Activated T-helper 2 cell treated with anti-CD3 and anti-CD28 coated beads, Interferon-gamma antibody, Interleukin-2, Interleukin-4, amounts not matched to agents 10 μg/mL and 5 μg/mL and 100 μg/mL, durations not matched to agents 14 hours and 24 hours and 36 hours (primary cell): ENCODE data around the gene CDK9. TPM values are rescaled to one million over a fixed set of nuclear protein-coding genes. Genes with fewer than 3 reads are reported as not detected.
"Not testable (repeated sequence)": the region's sequence is repeated elsewhere in the genome, so short reads cannot be mapped to it uniquely, and the experiment has no call there.

ENCODE experiments used
- DNase-seq: peaks from one replicate; pipeline ENCODE4 v3.0.0; 2021; ENCODE audit warnings: low spot score
- H3K27ac Mint-ChIP-seq: one replicate; pipeline ENCODE4 v1.8.0; 2021; ENCODE audit warnings: mixed read lengths
- H3K27me3 Mint-ChIP-seq: one replicate; pipeline ENCODE4 v1.8.0; 2021; ENCODE audit warnings: low read depth, mixed read lengths
- H3K36me3 Mint-ChIP-seq: one replicate; pipeline ENCODE4 v1.8.0; 2021; ENCODE audit warnings: low read depth, mixed read lengths
- H3K4me1 Mint-ChIP-seq: one replicate; pipeline ENCODE4 v1.8.0; 2021; ENCODE audit warnings: low read depth, mixed read lengths
- H3K4me3 Mint-ChIP-seq: one replicate; pipeline ENCODE4 v1.8.0; 2021; ENCODE audit warnings: low read depth, mild to moderate bottlenecking, moderate library complexity, mixed read lengths
- H3K9me3 Mint-ChIP-seq: one replicate; pipeline ENCODE4 v1.8.0; 2021; ENCODE audit warnings: mixed read lengths
- intact Hi-C: fragments of 100-400 bp; cut with micrococcal nuclease; formaldehyde crosslinking; loops from one replicate; pipeline ENCODE4 v1.15.1; 2023
- total RNA-seq: library from RNA; stranded (reverse); gene quantifications from 2 replicates; pipeline ENCODE4 v1.2.3, GENCODE V29; 2022

The CDK9 gene
- total RNA-seq, 1 donor from 2014 or later, result 98.1 TPM

DNA sequence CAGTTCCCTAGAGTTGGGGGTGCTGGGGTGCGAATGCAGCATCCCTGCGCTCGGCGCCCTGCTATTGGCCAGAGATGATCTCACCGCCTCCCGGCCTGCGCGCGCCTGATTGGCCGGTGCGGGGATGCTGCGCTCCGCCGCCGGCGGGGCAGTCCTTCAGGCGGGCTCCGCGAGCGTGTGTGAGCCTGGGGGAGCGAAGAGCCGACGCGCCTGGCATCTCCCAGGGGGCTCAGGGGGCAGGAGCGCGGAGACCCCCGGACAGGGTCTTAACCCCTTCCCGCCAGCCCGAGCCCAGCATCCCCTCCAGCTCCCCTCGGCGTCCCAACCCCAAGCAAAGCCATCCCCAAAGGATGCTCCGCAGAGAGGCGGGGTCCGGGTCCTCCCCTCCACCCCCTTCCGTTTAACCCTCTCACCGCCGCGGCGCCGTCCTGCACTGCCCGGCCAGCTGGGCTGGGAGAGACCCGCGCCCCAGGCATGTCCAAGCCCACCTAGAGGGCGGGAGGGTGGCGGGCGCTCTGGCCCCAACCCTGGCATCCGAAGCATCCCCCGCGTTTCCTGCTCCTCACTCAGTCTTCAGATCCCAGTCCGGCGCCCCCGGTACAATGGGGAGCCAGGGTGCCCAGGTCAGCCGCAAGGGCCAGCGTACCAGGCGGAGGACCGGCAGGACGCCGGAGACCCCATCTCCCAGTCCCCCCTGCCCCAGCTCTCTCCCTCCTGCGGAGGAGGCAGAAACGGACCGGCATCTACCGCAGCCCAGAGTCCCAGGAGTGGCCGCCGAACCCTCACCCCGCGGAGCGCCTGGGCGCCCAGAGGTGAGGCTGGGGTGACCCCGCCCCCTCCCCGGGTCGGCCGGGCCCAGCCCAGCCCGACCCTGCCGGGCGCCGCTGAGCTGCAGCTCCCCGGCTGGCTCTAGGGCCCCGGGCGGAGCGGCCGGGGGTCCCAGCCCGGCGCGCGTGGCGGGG, 31.5 kb upstream of the CDK9 start:
- intact Hi-C loops, result no loop called here
- Mint-ChIP-seq H3K4me3 (no peak overlapping the region), H3K9me3 (no peaks in the 10 kb centered on the region), H3K4me1 (peaks cover 4% of the 10 kb centered on the region), H3K27ac (no peak overlapping the region), H3K27me3 (no peaks in the 10 kb centered on the region), H3K36me3 (peaks cover 25% of the 10 kb centered on the region)
- DNase-seq, result no peak

DNA sequence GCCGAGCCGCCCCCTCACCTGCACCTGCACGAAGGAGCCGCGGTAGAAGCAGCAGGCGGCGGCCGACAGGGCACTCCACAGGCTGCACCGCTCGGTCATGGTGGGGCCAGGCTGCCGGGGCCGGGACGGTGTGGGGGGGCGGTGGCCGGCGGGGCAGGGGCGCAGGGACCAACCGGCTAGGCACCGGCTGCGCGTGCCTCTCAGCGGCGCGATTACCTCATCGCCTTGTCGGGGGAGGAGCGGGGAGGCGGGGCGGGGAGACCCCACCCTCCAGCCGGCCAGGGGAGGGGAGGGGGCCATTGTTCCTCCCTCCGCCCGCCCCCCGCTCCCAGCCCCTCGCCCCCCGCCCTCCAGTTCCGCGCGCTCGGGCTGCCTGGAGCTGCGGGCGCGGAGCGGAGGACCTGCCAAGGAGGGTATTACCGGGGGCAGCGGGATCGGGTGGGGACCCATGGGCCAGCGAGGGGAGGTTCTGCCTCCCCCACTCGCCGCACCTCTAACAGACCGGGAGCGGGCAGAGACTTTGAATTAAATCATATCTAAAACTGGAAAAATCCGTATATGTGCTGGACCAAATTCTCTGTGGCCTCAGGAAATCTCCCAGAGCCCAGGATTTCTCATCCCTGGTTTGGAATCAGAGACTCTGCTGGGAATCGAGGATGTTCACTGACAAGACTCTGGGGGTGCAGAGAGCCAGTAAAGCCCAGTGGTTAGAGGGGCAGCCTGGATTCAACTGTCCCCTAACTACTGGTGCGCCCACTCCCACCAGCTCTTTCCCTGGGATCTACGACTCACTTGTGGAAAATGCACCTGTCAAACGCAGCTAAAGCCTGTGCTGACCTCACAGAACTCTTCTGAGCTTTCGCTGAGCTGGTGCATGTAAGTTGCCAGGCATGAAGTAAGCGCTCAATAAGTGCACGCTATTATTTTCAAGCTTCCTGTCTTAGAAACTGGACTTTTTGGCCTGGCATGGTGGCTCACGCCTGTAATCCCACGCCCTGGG, 30.5 kb upstream of the CDK9 start:
- Mint-ChIP-seq H3K36me3 (peaks cover 22% of the 10 kb centered on the region), H3K4me1 (peaks cover 4% of the 10 kb centered on the region), H3K27ac (no peak overlapping the region), H3K9me3 (no peaks in the 10 kb centered on the region), H3K4me3 (no peak overlapping the region), H3K27me3 (no peaks in the 10 kb centered on the region)
- no peak for DNase-seq
- intact Hi-C loops, result no loop called here

DNA sequence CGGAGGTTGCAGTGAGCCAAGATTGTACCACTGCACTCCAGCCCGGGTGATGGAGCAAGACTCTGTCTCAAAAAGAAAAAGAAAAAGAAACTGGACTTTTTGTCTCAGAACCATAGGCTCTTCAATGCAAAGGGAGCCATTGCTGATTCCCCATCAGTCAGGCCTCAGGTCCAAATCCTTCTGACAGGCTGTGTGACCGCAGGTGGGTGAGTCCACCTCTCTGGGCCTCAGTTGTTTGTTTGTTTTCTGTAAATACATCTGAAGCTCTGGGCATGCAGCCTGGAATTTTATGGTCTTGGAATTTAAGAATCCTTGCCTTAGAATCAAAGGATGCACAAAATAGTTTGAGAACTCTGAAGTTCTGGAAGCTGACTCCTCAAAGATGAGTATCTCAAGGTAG, 29.6 kb upstream of the CDK9 start:
- Mint-ChIP-seq H3K36me3 (peaks cover 18% of the 10 kb centered on the region), H3K27ac (no peak overlapping the region), H3K27me3 (no peaks in the 10 kb centered on the region), H3K4me1 (peaks cover 4% of the 10 kb centered on the region), H3K9me3 (no peaks in the 10 kb centered on the region), H3K4me3 (no peak overlapping the region)
- DNase-seq, result no peak
- intact Hi-C loops, result no loop called here

DNA sequence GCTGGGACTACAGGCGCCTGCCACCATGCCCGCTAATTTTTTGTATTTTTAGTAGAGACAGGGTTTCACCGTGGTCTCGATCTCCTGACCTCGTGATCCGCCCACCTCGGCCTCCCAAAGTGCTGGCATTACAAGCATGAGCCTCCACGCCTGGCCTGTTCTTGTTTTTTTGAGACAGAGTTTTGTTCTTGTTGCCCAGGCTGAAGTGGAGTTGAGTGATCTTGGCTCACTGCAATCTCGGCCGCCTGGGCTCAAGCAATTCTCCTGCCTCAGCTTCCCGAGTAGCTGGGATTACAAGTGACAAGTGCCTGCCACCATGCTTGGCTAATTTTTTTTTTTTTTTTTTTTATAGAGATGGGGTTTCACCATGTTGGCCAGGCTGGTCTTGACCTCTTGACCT, 29.1 kb upstream of the CDK9 start:
- H3K27me3 Mint-ChIP-seq, H3K27ac Mint-ChIP-seq, H3K4me1 Mint-ChIP-seq, DNase-seq, H3K4me3 Mint-ChIP-seq, H3K9me3 Mint-ChIP-seq, intact Hi-C loops: not testable (repeated sequence)
- peaks cover 13% of the 10 kb centered on the region for H3K36me3 Mint-ChIP-seq

DNA sequence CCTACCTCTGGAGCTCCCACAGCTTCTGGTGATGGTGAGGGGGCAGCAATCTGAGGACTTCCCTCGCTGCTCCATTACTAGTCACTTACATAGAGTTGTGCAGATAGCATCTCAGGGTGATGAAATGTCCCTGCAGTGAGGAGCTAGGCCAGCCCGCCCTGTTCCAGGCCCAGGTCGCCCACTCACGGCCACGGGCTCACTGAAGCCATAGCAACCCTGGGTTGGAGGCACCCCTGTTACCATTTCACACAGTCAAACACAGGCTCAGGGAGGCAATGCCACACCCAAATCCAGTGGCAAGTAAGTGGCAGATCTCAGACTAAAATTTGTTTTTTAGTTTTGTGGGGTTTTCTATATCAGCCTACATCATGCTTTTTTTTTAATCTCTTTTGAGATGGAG, 27.0 kb upstream of the CDK9 start:
- no peak for DNase-seq
- H3K4me1 Mint-ChIP-seq, result peaks cover 4% of the 10 kb centered on the region
- H3K4me3 Mint-ChIP-seq, result no peak overlapping the region
- H3K36me3 Mint-ChIP-seq, result peaks cover 24% of the 10 kb centered on the region
- H3K27ac Mint-ChIP-seq, result peak overlapping the region; percentile 25
- no peaks in the 10 kb centered on the region for H3K9me3 Mint-ChIP-seq
- intact Hi-C loops, result no loop called here
- H3K27me3 Mint-ChIP-seq, result no peaks in the 10 kb centered on the region

DNA sequence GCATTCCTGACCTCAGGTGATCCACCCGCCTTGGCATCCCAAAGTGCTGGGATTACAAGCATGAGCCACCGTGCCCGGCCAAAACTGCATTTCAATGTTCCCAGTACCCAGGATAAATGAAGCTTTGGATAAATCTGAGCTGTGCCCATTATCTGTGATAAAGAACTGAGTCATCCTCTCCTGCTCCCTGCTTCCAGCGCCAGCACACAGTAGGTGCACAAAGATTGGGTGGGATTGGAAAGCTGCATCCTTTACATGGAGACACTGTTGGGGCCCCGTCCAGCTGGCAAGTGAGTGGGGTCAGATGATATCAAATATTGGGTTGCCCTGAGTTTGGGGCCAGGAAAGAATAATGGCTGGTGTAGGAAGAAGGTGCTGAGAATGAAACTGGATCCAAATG, 24.8 kb upstream of the CDK9 start:
- no peak for DNase-seq
- intact Hi-C loops, result no loop called here
- H3K36me3 Mint-ChIP-seq, result peaks cover 45% of the 10 kb centered on the region
- H3K4me3 Mint-ChIP-seq, result no peak overlapping the region
- peaks cover 19% of the 10 kb centered on the region for H3K4me1 Mint-ChIP-seq
- no peaks in the 10 kb centered on the region for H3K9me3 Mint-ChIP-seq
- H3K27ac Mint-ChIP-seq, result no peak overlapping the region
- no peaks in the 10 kb centered on the region for H3K27me3 Mint-ChIP-seq

DNA sequence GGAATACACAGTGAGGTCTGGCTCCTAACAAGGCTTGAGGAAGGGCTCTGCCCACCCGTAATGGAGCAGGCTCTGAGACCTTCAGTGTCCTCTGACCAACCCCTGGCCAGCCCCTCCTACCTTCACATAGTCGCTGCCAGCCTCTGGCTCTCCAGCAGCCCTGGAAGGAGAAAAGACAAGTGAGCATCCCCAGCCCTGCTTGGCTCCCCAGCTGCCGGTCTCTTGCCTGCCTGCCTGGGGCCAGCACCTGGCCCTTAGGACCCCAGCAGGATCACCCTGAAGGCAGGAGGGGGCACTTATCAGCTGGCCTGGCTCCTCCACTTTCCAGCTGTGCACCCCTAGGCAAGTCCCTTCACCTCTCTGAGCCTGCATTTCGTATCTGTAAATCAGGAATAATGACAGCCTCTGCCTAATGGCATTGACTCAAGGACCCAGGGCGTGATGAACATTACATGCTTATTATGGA, 24.3 kb upstream of the CDK9 start:
- Mint-ChIP-seq H3K27me3 (no peaks in the 10 kb centered on the region), H3K4me3 (no peak overlapping the region), H3K36me3 (peaks cover 50% of the 10 kb centered on the region), H3K4me1 (peaks cover 24% of the 10 kb centered on the region), H3K27ac (no peak overlapping the region), H3K9me3 (no peaks in the 10 kb centered on the region)
- intact Hi-C loops, result no loop called here
- DNase-seq, result no peak

DNA sequence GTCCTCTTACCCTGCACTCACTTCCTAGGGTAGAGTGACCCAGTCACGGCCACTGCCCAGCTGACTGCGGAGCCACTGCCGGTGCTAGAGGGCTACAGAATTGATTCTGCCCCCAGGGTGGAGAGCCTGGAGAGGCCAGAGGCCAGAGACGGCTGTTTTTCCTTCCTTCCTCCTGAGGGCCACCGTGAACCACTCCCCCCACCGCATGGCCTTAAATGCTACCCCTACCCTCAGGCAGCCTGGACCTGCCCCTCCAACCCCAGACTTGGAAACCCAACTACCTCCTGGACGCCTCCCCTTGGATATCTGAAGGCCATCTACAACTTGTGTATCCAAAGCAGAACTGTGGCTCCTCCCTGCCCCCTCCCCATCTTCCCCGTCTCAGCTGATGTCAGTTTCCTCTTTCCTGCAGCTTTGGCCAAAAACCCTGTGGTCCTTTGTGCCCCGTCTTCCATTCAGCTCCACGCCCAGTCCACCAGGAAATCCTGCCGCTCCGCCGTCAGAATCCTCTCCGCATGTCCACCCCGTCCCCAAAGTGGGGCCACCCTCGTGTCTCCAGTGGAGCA, 23.6 kb upstream of the CDK9 start:
- H3K27me3 Mint-ChIP-seq, result no peaks in the 10 kb centered on the region
- peaks cover 28% of the 10 kb centered on the region for H3K4me1 Mint-ChIP-seq
- H3K36me3 Mint-ChIP-seq, result peaks cover 57% of the 10 kb centered on the region
- no peak overlapping the region for H3K27ac Mint-ChIP-seq
- no peaks in the 10 kb centered on the region for H3K9me3 Mint-ChIP-seq
- no peak for DNase-seq
- no peak overlapping the region for H3K4me3 Mint-ChIP-seq
- intact Hi-C loops, result no loop called here

DNA sequence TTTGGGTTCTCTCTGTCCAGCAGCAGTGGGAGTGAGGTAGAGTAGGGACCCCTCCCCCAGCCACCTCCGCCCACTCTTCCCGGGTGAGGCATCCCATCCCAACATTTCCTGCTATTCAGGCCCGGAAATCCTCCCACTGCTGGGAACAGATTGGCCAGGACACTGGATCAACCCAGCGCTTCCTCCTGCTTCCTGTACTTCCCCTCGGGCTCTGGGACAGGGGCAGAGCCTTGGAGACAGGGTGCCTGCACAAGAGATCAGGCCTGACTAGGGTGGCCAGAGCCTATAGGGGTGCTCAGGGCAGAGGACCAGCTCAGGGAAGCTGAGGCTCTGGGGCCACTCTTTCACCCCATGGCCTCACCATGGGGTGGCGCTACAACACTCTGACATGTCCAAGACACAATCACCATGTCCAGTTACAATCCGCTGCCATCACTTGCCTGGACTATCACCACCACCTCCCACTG, 21.9 kb upstream of the CDK9 start:
- no peak overlapping the region for H3K4me3 Mint-ChIP-seq
- DNase-seq, result no peak
- H3K36me3 Mint-ChIP-seq, result peaks cover 61% of the 10 kb centered on the region
- H3K27ac Mint-ChIP-seq, result peak overlapping the region; percentile 39
- intact Hi-C loops, result no loop called here
- H3K9me3 Mint-ChIP-seq, result no peaks in the 10 kb centered on the region
- H3K4me1 Mint-ChIP-seq, result peaks cover 40% of the 10 kb centered on the region
- H3K27me3 Mint-ChIP-seq, result no peaks in the 10 kb centered on the region

DNA sequence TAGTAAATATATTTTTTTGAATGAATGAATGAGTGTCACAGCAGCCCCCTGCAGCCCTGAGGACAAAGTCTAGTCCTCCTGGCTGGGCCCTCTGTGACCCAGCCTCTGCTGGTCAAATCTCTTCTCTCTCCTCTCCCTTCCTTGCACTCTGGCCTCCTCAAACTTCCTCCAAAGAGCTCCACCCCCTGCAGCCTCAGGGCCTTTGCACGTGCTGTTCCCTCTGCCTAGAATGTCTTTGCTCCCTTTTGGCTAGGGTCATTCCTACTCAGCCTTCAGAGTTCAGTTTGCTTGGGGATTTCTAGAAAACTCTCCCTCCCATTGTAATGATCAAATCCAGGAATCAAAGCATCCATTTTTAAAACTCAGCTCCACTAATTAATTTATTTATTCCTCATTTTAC, 20.4 kb upstream of the CDK9 start:
- Mint-ChIP-seq H3K27me3 (no peaks in the 10 kb centered on the region), H3K4me3 (no peak overlapping the region), H3K36me3 (peaks cover 69% of the 10 kb centered on the region)

DNA sequence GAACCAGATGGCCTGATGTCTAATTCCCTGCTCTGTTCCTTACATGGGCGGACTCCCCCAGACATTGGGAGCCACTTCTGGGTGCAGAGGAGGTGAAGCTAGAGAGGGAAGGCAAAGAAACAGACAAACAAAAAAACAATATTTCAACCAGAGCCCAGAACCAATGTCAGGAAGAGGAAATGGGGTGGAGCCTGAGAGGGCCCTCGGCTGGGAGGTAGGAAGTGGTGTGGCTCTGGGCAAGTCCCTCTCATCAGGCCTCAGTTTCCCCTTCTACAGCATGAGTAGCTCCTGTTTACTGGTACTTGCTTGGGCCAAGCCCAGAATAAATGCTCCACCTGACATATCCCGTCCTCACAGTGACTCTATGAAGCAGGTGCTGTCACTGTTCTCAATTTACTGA, 18.4 kb upstream of the CDK9 start:
- H3K27ac Mint-ChIP-seq, result peak overlapping the region; percentile 82
- H3K36me3 Mint-ChIP-seq, result peaks cover 78% of the 10 kb centered on the region
- H3K4me1 Mint-ChIP-seq, result peaks cover 62% of the 10 kb centered on the region

More for the DNA sequence above, 20.4 kb upstream of the CDK9 start:
- peaks cover 53% of the 10 kb centered on the region for H3K4me1 Mint-ChIP-seq
- H3K9me3 Mint-ChIP-seq, result no peaks in the 10 kb centered on the region
- H3K27ac Mint-ChIP-seq, result peak overlapping the region; percentile 68
- DNase-seq, result no peak
- intact Hi-C loops, result no loop called here

DNA sequence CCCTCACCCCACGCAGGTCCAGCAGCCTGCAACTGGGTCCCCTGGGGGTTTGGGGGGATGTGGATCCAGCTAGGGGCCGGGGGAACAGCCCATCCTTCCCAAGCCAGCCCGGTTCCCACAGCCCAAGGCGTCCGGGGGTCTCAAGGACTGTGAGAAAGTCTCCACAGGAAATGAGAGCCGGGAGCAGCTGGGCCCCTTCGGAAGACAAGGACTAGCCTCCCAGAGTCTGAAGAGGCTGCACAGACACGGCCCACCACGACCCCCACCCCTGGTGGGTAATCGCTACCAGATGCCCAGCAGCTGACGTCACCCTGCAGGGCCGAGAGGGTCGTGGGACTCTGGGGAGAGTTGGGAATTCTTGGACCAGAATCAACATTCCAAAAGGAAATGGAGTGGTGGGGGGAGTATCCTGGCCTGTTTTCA, 17.9 kb upstream of the CDK9 start:
- intact Hi-C loops, result no loop called here
- Mint-ChIP-seq H3K4me1 (peaks cover 62% of the 10 kb centered on the region), H3K4me3 (no peak overlapping the region), H3K36me3 (peaks cover 74% of the 10 kb centered on the region), H3K27me3 (no peaks in the 10 kb centered on the region), H3K27ac (peak overlapping the region; percentile 82), H3K9me3 (no peaks in the 10 kb centered on the region)
- no peak for DNase-seq

More for the DNA sequence above, 18.4 kb upstream of the CDK9 start:
- Mint-ChIP-seq H3K9me3 (no peaks in the 10 kb centered on the region), H3K27me3 (no peaks in the 10 kb centered on the region), H3K4me3 (peak overlapping the region; percentile 6)
- intact Hi-C loops, result no loop called here
- DNase-seq, result no peak
